ENCODE results near the gene DLGAP4. TPM values are rescaled to one million over a fixed set of nuclear protein-coding genes. Genes with fewer than 3 reads are reported as not detected.

Gene DLGAP4
- total RNA-seq, 2 donors from 2014 or later = 23.1 to 60.0 TPM

DNA sequence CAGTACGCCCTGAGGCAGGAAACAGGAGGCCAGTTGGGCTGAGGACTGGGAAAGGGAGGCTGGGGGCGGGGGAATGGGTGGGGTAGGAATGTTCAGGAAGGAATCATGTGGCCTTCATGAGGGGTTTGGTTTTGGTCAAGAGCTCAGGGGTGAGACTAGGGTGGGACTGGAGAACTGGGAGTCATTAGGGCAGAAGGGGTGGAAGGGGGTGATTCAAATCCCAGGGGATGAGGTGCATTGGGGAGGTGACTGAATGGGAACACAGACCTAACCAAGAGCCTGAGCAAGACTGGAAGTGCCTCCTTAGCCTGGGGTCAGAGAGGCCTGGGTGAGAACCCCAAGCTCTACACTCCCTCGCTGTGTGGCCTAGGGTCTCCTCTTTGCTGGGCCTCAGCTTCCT is 86.8 kb downstream of the DLGAP4 start:
- Histone ChIP-seq H3K27me3 (no peaks in the 10 kb centered on the region), H3K4me1 (no peaks in the 10 kb centered on the region), H3K36me3 (replicated peaks in 1 of 2; ENCODE audit: insufficient read depth in 1 of 2, low read depth in 2 of 2) (no peaks in the 10 kb centered on the region), H3K9me3 (no peaks in the 10 kb centered on the region), H3K27ac (no peak overlapping the region), H3K4me3 (no peak overlapping the region)
- DNase-seq = no peak
- ATAC-seq = no peak
- intact Hi-C loops (cut with DNase I) = no loop called here
- TF ChIP-seq, protein P1, sequence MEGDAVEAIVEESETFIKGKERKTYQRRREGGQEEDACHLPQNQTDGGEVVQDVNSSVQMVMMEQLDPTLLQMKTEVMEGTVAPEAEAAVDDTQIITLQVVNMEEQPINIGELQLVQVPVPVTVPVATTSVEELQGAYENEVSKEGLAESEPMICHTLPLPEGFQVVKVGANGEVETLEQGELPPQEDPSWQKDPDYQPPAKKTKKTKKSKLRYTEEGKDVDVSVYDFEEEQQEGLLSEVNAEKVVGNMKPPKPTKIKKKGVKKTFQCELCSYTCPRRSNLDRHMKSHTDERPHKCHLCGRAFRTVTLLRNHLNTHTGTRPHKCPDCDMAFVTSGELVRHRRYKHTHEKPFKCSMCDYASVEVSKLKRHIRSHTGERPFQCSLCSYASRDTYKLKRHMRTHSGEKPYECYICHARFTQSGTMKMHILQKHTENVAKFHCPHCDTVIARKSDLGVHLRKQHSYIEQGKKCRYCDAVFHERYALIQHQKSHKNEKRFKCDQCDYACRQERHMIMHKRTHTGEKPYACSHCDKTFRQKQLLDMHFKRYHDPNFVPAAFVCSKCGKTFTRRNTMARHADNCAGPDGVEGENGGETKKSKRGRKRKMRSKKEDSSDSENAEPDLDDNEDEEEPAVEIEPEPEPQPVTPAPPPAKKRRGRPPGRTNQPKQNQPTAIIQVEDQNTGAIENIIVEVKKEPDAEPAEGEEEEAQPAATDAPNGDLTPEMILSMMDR (IDR thresholded peaks at IDR 0.05) = no peak
- no peak for TF ChIP-seq POLR2A (IDR thresholded peaks at IDR 0.05)
- WGBS, 2 donors = 87% methylated on average over 2 to 3 of the region's 3 CpGs

DNA sequence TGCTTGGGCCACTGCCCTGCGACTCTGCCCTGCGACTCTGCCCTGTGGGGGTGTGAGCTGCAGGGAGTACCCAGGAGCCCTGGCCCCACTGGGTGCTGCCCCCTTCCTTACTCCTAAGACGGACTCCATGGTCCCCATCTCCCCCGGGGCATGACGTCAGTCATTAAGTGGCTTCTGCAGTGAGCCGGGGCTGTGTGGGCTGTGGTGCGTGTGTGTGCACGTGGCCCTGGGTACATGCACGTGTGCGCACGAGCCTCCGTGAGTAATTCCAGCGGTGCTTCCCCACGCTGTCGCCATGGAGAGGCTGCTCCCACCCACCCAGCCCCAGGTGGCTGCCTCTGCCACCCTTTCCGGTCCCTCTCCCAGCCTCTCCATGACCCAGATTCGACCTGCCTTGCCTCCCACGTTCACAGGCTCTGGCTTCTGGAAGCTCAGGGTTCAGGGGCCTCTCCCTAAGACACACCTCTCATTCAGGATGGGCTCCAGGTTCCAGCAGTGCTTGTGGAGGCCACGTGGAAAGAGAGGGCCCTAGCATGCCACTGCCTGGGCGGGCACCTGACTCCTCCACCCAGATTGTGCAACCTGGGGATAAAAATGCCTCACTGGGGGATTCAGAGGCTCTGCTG is 88.3 kb downstream of the DLGAP4 start:
- WGBS, 2 donors = 63 to 100% methylated on average over 1 to 16 of the region's 20 CpGs
- intact Hi-C loops (cut with DNase I) = no loop called here
- no peak for TF ChIP-seq POLR2A (IDR thresholded peaks at IDR 0.05)
- TF ChIP-seq, protein P1 (IDR thresholded peaks at IDR 0.05) = no peak
- Histone ChIP-seq H3K9me3 (no peaks in the 10 kb centered on the region), H3K36me3 (replicated peaks in 1 of 2; ENCODE audit: insufficient read depth in 1 of 2, low read depth in 2 of 2) (no peaks in the 10 kb centered on the region), H3K27ac (no peak overlapping the region), H3K4me3 (no peak overlapping the region), H3K4me1 (no peaks in the 10 kb centered on the region), H3K27me3 (no peaks in the 10 kb centered on the region)
- no peak for ATAC-seq
- no peak for DNase-seq

DNA sequence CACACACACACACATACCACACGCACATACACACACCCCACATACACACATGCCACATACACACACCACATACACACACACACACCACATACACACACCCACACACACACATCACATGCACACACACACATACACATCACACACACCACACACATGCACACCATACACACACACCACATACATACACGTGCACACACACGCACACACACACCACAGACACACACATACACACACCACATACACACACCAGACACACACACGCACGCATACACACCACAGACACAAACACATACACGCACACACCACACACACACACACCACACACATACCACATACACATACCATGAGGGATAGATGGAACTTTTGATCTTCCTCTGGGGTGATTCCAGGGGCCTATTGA is 90.2 kb downstream of the DLGAP4 start:
- DNase-seq (no peak), ATAC-seq (no peak)
- H3K9me3 ChIP-seq = no peaks in the 10 kb centered on the region
- WGBS, 2 donors = 60 to 78% methylated on average over 6 of the region's 6 CpGs
- no peak overlapping the region for H3K4me3 ChIP-seq
- intact Hi-C loops (cut with DNase I) = no loop called here
- H3K4me1 ChIP-seq = no peaks in the 10 kb centered on the region
- H3K27me3 ChIP-seq = no peaks in the 10 kb centered on the region
- no peak overlapping the region for H3K27ac ChIP-seq
- TF ChIP-seq POLR2A (IDR thresholded peaks at IDR 0.05) = no peak
- TF ChIP-seq, protein P1 (IDR thresholded peaks at IDR 0.05) = no peak
- H3K36me3 ChIP-seq (replicated peaks in 1 of 2; ENCODE audit: insufficient read depth in 1 of 2, low read depth in 2 of 2) = no peaks in the 10 kb centered on the region

DNA sequence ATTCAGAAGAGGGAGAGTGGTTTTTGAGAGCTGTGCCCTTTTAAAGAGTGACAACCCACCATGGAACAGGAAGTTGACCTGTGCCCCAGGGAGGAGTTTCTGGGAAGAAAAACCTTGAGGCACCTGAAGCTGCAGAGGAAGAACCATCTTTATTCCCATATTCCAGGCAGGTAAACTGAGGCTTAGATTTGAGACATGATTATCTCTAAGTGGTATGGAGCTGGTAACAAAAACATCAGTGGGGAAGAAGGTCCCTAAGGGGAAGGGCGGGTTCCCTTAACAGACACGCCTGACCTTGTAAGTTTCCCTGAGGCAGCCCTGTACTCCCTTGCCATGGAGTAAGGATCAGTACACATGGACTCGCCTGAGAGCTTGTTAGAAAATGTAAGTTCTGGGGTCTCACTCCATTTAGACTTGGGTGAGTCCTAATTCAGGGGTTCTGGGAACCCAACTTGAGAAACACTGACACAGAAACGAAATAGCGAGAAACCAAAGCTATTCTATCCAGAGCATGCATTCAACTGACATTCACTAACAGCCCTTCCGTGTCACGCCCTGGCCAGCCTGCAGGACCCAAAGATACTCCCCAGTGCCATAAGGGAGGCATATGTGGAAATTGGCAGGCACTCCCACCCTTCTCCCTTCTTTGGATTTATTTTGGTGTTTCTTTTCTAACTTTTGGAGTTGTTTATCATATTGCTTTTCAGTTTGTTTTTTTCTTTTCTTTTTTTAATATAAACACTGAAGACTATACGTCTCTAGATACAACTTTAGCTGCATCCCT is 90.9 kb downstream of the DLGAP4 start:
- no peak for ATAC-seq
- Histone ChIP-seq H3K9me3 (no peaks in the 10 kb centered on the region), H3K27me3 (no peaks in the 10 kb centered on the region), H3K27ac (no peak overlapping the region), H3K4me3 (no peak overlapping the region), H3K4me1 (no peaks in the 10 kb centered on the region), H3K36me3 (replicated peaks in 1 of 2; ENCODE audit: insufficient read depth in 1 of 2, low read depth in 2 of 2) (no peaks in the 10 kb centered on the region)
- intact Hi-C loops (cut with DNase I) = no loop called here
- no peak for TF ChIP-seq POLR2A (IDR thresholded peaks at IDR 0.05)
- TF ChIP-seq, protein P1 (IDR thresholded peaks at IDR 0.05) = no peak
- DNase-seq = no peak
- WGBS, 2 donors = 74 to 75% methylated on average over 8 of the region's 8 CpGs

All from body of pancreas (tissue), 4 donors.